ENCODE results near the gene IGLL5.

The IGLL5 gene

DNA sequence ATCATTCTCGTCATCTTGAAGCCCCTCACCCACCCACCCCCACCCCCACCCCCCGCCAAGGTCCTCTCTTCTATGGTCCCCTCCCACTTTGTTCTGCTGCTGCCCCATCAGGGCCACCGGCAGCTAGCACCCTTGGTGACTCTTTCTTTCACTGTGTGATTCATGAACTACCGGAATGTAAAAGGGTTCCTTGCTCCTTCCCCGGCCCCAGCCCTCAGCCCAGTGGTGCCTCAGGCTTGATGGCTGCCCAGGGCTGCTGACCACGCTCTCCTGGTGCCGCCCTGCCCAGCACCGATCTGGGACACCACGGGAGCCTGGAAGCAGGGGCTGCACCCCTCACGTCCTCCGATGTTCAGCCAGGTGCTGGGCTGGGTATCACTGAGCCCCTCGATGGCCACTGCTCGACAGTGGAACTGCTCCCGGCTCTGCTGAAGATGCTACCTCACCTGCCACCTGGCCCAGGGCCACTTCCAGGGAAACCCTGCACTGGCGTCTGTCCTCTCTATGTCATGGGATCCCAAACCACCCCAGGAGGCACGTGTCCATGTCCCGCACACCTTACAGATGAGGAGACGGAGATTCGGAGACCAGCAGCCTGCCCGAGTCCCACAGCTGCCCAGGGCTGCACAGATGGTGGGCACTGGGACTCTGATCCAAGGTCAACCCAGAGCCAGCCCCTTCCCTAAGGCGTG is 39.7 kb downstream of the IGLL5 start:
- DNase-seq (ENCODE audit: low read depth) = no peak

GRCh38 chr22:22927888-22928665 is 40.5 kb downstream of the IGLL5 start:
- no peak for DNase-seq (ENCODE audit: low read depth)

- no peak for DNase-seq (ENCODE audit: low read depth)
Observed at GRCh38 chr22:22928666-22929380, 41.2 kb downstream of the IGLL5 start.

GRCh38 chr22:22929381-22930221 is 42.0 kb downstream of the IGLL5 start:
- DNase-seq (ENCODE audit: low read depth) = no peak

DNA sequence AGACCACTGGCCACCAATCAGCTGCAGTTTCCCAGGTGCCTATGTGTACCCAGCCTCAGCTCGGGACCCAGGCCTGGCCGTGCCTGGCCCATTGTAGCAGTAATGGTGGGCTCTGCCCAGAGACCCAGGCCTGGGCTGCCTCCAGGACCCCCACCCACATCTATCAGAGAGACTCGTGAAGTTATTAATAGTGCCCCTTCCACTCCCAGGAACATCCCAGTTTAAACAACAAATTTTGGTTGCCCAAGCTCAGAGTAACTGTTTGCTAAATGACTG is 42.5 kb downstream of the IGLL5 start:
- no peak for DNase-seq (ENCODE audit: low read depth)

DNA sequence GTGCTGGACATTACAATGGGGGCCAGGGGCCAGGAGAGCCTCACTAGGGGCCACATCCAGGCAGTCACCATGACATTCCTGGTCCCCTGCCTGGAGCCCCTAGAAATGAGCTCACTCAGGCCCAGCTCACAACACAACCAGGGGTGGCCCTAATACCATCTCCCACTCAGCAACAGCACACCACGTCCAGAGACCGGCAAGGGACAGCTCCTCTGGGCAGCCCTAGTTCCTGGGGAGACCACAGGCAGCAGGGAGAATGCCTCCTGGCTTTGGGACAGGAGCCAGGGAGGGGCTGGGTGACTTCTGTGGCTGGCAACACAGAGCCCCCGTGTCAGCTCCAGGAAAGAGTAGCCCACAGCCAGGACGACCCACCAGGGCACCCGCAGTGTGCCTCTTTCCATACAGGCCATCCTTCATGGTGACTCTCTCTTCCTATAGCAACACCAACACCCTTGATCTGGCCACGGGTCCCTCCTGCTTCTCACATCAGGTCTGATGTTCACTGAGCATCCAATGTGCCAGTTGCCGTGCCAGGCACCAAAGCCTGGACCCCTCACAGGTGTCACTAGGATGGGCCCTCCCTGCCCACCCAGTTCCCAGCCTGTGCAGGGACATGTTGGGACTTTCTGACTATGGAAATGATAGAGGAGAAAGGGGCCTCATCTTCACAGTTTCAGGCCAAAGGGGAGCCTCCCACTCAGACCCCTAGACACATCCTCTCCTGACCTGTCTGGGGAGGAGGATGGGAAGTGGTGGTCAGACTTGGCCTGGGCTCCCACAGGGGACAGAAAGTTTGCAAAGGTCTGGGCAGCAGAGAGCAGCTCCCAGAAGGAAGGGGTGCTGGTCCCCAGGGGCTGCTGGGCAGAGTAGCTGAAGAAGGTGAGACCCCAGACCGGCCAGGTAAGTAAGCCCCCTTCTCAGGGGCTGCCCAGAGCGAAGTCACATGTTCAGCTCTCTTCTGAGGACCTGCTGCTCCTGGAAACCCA is 43.2 kb downstream of the IGLL5 start:
- DNase-seq (ENCODE audit: low read depth) = no peak

- DNase-seq (ENCODE audit: low read depth) = no peak
Observed at GRCh38 chr22:22931557-22932270, 44.1 kb downstream of the IGLL5 start.

DNA sequence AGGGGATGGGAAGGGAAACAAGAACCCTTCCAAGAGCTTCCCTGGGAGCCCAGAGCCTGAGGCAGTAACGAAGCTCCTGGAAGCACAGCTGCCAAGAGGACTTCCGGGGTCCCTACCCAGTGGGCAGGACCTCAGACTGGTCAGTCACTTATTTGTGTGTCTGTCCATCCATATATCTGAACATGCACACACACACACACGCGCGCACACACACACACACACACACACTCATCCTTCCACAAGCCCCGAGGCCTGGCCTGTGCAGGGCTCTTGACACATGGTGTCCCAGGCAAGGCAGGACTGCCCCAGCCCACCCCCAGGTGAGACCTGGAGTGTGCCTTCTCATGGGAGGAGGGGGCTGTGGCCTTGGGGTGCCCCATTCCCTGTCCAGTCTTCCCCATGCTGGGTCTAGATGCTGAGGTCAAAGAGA is 44.9 kb downstream of the IGLL5 start:
- no peak for DNase-seq (ENCODE audit: low read depth)

DNA sequence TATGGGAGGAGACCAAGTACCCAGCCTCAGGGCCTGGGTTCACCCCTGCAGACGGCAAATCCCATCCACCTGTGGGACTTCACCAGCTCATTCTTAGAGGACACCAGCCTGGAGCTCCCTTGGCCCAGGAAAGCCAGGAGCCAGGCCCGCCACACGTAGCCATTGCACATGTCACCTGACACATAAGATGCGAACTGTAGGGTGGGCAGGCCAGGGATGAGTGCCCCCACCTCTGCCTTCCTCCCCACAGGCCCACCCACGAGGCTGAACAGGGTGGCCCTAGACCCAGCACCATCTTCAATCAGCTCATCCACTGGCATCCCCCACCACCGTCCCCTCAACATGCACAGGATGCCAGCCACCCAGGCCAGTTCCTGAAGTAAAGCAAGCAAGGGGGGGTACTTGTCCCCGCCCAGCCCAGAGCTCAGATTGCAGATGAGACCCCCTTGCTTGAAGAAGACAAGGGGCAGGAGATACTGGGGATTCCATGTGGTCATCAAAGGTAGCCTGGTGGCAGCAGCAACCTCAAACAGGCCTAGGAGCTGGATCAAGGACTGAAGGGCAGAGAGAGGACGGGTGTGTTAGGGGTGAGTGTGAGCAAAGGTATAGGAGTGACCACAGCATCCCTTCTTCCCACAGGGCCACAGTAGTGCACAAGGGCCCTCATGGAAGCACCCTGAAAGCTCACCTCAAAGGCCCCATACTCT is 45.6 kb downstream of the IGLL5 start:
- no peak for DNase-seq (ENCODE audit: low read depth)

DNA sequence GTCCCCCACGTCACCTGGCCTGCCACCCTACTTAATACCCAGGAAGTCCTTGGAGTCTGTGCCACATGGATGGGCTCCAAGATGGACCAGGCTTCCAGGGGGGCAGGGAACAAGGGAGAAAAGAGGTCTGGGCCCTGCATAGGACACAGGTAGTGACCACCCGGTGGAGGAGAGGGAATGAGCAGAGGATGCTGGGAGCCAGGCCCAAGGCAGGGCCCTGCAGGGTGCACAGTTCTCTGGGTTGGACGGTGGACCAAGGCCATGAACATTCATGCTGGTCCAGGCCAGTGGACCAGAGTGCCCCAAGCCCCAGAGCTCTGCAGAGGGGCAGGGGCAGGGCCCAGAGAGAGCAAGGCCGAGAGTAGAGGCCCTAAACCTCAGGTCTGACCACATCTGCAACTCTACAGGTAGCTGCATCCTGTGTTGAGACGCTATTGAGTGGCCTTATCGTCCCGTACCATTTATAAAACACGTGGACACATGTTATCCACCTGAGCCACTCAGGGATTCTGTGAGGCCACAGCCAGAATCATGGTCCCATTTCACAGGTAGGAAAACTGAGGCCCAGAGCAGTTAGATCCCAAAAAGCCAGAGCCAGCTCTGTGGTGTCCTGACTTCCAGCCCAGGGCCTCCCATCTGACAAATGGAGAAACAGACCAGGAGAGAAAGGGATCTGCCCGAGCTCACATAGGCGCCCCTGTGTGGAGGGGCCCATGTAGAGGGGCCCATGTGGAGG is 46.4 kb downstream of the IGLL5 start:
- no peak for DNase-seq (ENCODE audit: low read depth)

GRCh38 chr22:22934543-22935055 is 47.0 kb downstream of the IGLL5 start:
- no peak for DNase-seq (ENCODE audit: low read depth)

DNA sequence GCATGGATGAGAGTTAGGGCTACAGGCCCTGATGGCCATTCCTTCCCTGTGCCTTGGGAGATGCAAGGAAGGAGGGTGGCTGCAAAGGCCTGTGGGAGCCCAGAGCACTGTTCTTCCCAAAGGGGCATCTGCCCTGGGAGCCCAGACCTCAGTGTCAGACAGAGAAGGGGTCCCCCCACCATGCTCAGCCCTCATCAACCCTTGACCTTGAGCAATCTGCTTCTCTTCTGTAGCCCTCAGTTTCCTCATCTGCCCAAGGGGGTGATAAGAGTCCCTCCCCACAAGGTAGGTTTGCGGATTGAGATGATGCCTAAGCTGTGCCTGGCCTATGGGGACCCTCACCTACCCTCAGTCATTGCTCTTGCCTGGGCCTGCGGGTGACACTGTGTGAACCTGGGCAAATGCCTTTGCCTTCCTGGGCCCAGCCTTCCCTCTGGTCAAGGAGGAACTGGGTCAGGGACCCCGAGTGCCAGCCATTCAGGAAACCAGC is 47.5 kb downstream of the IGLL5 start:
- DNase-seq (ENCODE audit: low read depth) = no peak

DNA sequence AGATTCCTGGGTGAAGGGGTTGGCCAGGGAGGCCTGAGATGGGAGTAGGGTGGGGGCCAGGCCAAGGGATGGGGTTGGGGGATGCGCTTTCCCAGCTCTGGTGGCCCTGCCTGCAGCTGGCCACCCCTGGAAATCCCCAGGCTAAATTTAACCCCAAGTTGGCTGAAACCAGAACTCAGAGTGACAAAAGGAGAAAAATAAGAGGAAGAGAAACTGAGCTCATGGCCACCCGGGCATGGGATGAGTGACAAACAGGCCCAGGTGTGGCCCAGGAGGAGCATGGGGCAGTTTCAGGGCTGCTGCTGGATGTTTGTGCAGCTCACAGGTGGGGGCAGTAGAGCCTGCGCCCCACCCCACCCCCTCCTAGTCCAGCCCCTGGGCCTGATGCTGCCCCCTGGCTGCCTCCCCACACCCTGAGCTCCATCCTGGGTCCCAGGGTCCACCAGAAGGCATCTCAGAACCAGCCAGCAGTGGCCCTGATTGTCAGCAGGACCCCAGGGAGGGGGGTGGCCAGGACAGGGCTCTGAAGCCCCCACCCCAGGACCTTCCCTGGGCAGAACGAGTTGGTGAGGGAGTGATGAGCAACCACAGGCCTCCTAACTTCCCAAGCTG is 48.0 kb downstream of the IGLL5 start:
- DNase-seq (ENCODE audit: low read depth) = no peak

GRCh38 chr22:22936180-22936914 is 48.7 kb downstream of the IGLL5 start:
- no peak for DNase-seq (ENCODE audit: low read depth)

- no peak for DNase-seq (ENCODE audit: low read depth)
Observed at GRCh38 chr22:22936915-22937656, 49.5 kb downstream of the IGLL5 start.

- no peak for DNase-seq (ENCODE audit: low read depth)
Observed at GRCh38 chr22:22937894-22938480, 50.4 kb downstream of the IGLL5 start.

All from activated T-helper 9 cell treated with anti-CD3 and anti-CD28 coated beads, Interleukin-2, amount 50 U/mL, for 16 hours (primary cell).